Measurements from ENCODE around the gene WNT3A.

DNA sequence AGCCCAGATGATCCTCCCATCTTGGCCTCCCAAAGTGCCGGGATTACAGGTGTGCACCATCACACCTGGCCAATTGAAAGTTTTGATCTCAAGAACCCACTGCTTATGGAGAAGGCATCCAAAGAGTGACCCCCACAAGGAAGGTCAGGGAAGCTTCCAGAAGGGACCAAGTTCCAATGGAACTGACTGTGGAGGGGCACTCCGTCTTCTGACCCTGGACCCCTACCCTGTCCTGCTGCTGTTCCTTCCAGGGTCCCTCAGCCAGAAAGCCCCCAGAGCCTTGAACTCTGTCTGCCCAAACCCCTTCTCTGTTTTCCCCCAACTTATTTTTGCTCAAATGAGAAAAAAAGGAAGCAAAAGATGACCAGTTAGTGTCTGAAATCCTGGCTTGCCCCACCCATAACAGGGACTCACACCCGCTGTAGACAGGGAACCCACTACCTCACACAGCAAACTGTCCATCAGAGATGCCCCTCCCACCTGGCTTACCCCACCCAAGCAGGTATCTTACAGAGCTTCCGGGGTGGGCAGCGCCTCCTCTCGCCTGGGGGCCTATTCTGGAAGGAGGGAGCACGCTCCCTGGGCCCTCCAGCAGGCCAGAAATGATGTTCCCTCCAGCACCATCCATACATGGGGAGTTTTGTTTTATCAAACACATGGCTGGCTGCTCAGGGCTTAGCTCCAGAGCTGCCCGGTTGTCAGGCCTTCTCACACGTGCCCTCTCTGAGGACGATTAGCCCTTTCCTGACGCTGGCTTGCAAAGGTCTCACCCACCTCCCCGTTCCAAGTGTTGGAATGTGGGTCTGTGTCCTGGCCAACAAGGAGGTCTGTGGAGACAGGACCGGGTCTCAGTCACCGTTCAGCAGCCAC is 3.1 kb upstream of the WNT3A start:
- TF ChIP-seq, protein P1, sequence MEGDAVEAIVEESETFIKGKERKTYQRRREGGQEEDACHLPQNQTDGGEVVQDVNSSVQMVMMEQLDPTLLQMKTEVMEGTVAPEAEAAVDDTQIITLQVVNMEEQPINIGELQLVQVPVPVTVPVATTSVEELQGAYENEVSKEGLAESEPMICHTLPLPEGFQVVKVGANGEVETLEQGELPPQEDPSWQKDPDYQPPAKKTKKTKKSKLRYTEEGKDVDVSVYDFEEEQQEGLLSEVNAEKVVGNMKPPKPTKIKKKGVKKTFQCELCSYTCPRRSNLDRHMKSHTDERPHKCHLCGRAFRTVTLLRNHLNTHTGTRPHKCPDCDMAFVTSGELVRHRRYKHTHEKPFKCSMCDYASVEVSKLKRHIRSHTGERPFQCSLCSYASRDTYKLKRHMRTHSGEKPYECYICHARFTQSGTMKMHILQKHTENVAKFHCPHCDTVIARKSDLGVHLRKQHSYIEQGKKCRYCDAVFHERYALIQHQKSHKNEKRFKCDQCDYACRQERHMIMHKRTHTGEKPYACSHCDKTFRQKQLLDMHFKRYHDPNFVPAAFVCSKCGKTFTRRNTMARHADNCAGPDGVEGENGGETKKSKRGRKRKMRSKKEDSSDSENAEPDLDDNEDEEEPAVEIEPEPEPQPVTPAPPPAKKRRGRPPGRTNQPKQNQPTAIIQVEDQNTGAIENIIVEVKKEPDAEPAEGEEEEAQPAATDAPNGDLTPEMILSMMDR (conservative IDR thresholded peaks at IDR 0.05; ENCODE audit: low read depth, low read length): no peak
- no peak for TF ChIP-seq POLR2A (IDR thresholded peaks at IDR 0.05; ENCODE audit: low read depth, low read length)
